Endothelial cell of umbilical vein (primary cell): ENCODE data around the gene KIR3DL2.

Source experiments
- EZH2 ChIP-seq: IDR thresholded peaks from 2 replicates; pipeline ENCODE4 v1.6.1; 2012; ENCODE audit warnings: borderline replicate concordance, low read depth, mild to moderate bottlenecking, moderate library complexity, low read length, inconsistent platforms; ENCODE audit not compliant: severe bottlenecking
- JUN ChIP-seq: IDR thresholded peaks from 2 replicates; pipeline ENCODE4 v1.6.1; 2011; ENCODE audit warnings: borderline replicate concordance, low read depth; ENCODE audit not compliant: insufficient read length, insufficient read depth
- POLR2A ChIP-seq: IDR thresholded peaks from 2 replicates; pipeline ENCODE4 v1.6.1; 2012; ENCODE audit warnings: low read depth, mild to moderate bottlenecking, control low read depth, low read length
- POLR2AphosphoS5 ChIP-seq: IDR thresholded peaks from 2 replicates; pipeline ENCODE4 v1.6.1; 2012; ENCODE audit warnings: low read depth, mild to moderate bottlenecking, control low read depth, low read length, moderate library complexity; ENCODE audit not compliant: insufficient read depth
- TF ChIP-seq, protein P1 (sequence below), 2 donors: IDR thresholded peaks; 1 replicate in 1 of 2; 2 replicates in 1 of 2; pipeline ENCODE4 v1.5.1; 2011; ENCODE audit warnings: low read length in 2 of 2, mild to moderate bottlenecking in 2 of 2, moderate library complexity in 2 of 2, control low read depth in 1 of 2, inconsistent platforms in 1 of 2, low read depth in 1 of 2; ENCODE audit not compliant: insufficient read depth in 1 of 2; ENCODE audit errors: extremely low read depth in 1 of 2

GRCh38 chr19:54888239-54888638 is 38.0 kb downstream of the KIR3DL2 start:
- TF ChIP-seq, protein P1, sequence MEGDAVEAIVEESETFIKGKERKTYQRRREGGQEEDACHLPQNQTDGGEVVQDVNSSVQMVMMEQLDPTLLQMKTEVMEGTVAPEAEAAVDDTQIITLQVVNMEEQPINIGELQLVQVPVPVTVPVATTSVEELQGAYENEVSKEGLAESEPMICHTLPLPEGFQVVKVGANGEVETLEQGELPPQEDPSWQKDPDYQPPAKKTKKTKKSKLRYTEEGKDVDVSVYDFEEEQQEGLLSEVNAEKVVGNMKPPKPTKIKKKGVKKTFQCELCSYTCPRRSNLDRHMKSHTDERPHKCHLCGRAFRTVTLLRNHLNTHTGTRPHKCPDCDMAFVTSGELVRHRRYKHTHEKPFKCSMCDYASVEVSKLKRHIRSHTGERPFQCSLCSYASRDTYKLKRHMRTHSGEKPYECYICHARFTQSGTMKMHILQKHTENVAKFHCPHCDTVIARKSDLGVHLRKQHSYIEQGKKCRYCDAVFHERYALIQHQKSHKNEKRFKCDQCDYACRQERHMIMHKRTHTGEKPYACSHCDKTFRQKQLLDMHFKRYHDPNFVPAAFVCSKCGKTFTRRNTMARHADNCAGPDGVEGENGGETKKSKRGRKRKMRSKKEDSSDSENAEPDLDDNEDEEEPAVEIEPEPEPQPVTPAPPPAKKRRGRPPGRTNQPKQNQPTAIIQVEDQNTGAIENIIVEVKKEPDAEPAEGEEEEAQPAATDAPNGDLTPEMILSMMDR (IDR thresholded peaks at IDR 0.05; ENCODE audit: extremely low read depth in 1 of 2, insufficient read depth in 1 of 2, low read depth in 1 of 2, low read length in 2 of 2), result no peak
- TF ChIP-seq POLR2A (no peak), EZH2 (no peak), JUN (no peak), POLR2AphosphoS5 (no peak)
